SW 1271 (cell line): ENCODE results near the gene PTGES2.
"Not testable (repeated sequence)": the region's sequence is repeated elsewhere in the genome, so short reads cannot be mapped to it uniquely, and the experiment has no call there.

ENCODE experiments used
- DNase-seq, 2 experiments: peaks; one replicate each; lab custom pipeline; 2025; lab: John Stamatoyannopoulos, UW

The PTGES2 gene

DNA sequence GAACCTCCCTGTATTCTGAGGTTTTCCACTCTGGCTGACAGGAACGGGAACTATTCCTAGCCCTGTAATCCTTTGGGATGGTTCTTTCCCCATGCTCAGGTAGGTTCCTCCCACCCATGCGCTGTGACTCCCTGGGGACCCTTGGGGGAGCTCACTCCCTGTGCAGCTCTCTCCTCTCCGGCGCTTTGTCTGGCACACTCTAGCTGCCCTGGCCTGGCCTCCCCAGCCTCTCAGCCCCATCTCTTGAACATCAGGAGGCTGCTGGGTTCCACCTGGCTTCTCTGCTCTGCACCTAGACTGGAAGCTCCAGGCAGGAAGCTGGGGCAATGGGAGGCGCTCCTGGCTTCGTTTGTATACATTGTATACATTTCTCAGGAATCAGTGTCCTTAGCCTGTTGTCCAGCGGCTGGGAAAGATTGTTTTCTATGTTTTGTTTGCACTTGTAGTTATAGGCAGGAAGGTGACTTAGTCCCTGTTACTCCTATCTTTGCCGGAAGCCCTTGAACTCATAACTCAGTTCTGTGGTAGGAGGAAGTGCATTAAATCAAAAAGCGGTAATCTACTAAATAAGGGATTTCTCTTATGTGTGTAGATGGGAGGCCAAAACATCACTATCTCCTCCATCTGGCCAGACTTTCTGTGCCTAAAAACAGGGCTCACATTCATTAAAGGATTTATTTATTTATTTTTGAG is 39.1 kb downstream of the PTGES2 start:
- DNase-seq, result no peak

- DNase-seq, result no peak
Observed at GRCh38 chr9:128087262-128087661, 40.3 kb downstream of the PTGES2 start.

DNA sequence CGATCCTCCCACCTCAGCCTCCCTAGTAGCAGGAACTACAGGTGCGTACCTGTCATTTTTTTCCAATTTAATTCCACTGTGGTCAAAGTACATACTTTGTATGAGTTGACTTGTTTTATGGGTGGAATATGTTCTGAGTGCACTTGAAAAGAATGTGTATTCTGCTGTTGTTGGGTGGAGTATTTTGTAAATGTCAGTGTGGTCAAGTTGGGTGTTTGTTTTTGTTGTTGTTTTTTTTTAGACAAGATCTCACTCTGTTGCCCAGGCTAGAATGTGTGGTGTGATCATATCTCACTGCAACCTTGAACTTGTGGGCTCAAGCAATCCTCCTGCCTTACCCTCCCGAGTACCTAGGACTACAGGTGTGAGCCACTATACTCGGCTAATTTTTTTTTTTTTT is 41.6 kb downstream of the PTGES2 start:
- no peak for DNase-seq

DNA sequence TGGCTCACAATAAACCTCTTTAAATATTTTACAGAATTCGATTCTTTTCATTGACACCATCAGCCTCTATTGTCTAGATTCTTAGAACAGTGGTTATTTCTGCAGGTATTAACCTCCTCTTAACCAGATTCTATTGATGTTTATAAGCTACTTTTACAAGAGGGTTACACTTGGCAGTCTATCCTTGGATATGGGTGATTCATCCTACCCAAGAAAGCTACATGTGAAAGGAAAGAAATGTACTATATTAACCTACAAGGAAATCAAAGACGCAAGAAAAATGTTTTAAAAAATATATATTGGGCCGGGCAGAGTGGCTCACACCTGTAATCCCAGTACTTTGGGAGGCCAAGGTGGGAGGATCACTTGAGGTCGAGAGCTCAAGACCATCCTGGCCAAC is 42.8 kb downstream of the PTGES2 start:
- DNase-seq, result no peak

GRCh38 chr9:128082151-128082550 is 45.4 kb downstream of the PTGES2 start:
- DNase-seq, result no peak

- DNase-seq, result no peak
Observed at GRCh38 chr9:128081056-128081455, 46.5 kb downstream of the PTGES2 start.

- no peak for DNase-seq
Observed at GRCh38 chr9:128080206-128080605, 47.3 kb downstream of the PTGES2 start.

DNA sequence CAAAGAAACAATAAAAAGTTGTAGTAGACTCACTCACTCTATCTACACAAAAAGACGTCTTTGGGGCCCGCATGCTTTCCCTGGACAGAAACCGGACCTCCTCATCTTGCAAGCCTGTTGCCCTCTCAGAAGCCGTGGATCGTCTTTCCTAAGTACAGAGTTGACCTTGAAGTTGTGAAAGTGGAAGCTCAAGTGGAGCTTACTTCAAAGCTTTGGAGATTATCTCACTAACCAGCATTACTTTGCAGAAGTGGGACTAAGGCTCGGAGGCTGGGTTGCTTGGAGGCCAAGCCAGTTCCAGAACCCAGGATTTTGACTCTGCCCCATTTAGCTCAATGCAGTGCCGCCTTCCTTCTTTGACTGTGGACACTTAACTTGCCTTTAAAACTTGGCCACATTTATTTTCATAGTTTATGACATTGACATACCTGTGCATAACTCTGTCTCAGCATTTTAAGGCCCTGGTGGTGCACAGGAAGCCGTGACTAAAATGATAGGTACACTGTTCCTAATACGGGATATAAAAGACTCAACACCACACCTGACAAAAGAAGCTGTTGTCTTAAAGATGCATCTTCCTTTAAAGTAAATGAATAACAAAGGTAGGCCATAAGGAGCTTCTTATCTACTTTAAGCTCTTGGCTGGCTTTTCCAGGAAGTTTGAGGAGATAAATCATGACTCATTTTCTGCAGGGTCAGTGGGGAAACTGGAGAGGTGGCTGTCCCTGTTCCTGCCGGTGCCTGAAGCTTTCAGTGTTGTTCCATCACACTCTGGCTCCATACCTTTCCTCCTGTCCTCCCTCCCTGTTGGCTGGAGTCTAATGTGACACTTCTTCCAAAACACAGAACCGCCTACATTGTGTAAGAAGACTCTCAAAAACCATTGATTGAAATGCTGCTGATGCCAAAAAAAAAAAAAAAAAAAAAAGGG is 48.8 kb downstream of the PTGES2 start:
- DNase-seq, result peak in 1 of 2 experiments; percentile 67

DNA sequence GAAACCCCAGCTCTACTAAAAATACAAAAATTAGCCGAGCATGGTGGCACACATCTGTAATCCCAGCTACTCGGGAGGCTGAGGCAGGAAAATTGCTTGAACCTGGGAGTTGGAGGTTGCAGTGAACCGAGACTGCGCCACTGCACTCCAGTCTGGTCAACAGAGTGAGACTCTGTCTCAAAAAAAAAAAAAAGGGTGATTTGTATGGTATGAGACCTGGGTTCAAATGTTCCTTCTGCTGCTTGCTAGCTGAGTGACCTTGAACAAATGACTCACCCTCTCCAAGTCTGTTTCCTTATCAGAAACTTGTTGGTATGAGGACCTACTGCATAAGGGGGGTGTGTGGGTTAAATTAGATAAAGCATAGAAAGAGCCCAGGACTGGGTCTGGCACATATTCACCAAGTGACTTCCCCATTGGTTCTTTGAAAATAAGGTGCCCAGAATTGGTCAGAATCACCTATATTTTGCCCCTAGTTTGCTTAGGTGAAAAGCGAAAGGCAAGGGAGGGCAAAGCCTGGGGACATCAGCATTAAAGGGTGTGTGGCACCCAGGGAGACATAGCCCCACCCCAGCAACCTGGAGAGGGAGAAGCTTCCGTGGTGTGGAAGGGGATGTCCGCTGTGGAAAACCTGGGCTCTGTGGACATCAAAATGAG is 49.6 kb downstream of the PTGES2 start:
- DNase-seq, result no peak

GRCh38 chr9:128073253-128073886 is 54.2 kb downstream of the PTGES2 start:
- DNase-seq, result no peak

DNA sequence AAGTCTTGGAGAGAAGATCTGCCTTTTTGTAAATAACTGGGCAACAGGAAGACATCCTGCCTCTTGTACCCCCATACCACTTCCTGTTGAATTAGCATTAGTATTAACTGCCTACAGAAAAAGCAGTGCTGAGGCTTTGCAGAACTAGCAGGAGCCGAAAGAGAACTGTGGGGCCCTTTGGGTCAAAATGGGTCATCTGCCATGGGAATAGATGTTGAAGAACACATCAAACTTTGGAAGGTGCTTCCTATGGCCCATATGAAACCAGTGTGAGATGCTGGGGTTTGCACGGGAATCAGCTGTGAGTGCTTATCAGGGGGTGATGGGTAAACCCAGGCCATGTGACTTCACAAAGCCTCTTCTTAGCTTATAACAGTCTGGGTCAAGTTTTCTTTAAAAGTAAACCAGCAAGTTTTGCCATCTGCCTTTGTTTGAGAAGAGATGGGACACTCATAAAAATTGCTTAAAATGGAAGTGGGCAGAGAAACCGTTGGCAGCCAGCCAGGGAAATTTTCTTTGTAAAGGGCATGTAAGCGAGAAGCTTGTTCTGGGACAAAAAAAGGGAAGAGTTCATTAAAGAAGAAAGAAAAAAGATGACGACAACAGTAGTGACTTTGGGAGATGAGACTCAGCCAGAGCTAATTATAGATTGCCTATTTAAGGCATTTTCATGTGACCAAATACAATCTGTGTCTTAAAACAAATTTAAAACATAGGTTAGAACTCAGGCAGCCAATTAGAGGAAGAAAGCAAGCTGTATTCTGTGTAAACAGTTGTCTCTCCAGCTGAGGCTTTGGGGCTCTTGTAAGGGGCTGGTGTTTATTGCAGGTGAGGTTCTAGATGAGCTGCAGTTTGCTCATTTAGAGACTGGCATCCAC is 55.1 kb downstream of the PTGES2 start:
- DNase-seq, result no peak

- DNase-seq, result not testable (repeated sequence)
Observed at GRCh38 chr9:128071475-128071874, 56.1 kb downstream of the PTGES2 start.

GRCh38 chr9:128070874-128071273 is 56.7 kb downstream of the PTGES2 start:
- no peak for DNase-seq
